Peyer's patch (tissue), 4 donors: Measurements from ENCODE around the gene PHACTR1.

Experiments used
- CTCF ChIP-seq, 6 experiments: fragments of 450-650 bp in 4 of 6; fragments of 200-600 bp in 2 of 6; sonication (generic) in 1 of 6; IDR thresholded peaks; one replicate each; pipeline ENCODE4 v1.5.1; 2017 to 2019; ENCODE audit warnings: antibody characterized with exemption in 6 of 6, mild to moderate bottlenecking in 3 of 6, moderate library complexity in 1 of 6
- POLR2A ChIP-seq, 2 donors: fragments of 450-650 bp; IDR thresholded peaks; one replicate each; pipeline ENCODE4 v1.5.1; 2017; ENCODE audit warnings: antibody characterized with exemption in 2 of 2, mild to moderate bottlenecking in 2 of 2, moderate library complexity in 2 of 2

DNA sequence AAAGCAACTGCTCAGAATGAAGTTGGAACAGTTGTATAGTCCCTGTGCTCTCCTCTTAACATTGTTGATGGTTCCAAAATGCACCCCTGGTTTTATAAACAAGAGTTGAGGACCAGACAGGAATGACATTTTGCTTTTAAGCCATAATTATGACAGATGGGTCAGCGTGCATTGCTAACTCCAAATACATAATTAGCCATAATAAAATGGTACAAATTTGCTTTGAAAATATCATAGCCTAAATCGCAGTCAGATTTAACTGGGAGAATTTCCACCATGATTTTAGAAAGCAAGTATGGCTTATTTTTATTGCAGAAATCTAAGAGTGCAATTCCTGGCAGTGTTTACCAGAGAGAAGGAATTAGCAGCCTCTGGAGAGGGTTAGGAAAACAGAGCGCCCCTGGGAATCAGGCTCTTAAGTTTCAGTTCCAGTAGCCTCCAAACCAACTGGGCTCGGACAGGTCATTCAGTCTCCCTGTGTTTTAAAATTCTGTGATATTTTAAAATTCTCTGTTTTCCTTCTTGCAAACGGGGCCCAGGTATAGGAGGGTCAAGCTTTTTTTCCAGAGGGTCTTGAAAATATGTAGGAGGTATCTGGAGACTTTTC lies 309.4 kb downstream of the PHACTR1 start:
- no peak for TF ChIP-seq CTCF (IDR thresholded peaks at IDR 0.05)
- TF ChIP-seq POLR2A (IDR thresholded peaks at IDR 0.05) = no peak
